Cardiac fibroblast (primary cell): ENCODE data around the gene LIPC.

Experiments
- DNase-seq, 2 donors: peaks; one replicate each; pipeline versions ENCODE4 v3.0.0 to v3.0.0-alpha.2; 2010; ENCODE audit warnings: low read depth in 2 of 2
- H3K4me3 ChIP-seq, 2 donors: replicated peaks in 1 of 2; 1 replicate in 1 of 2; 2 replicates in 1 of 2; pipeline ENCODE4 v1.5.1; 2011; ENCODE audit warnings: low read depth in 2 of 2, low read length in 2 of 2, mild to moderate bottlenecking in 2 of 2, moderate library complexity in 1 of 2
- CTCF ChIP-seq: IDR thresholded peaks from one replicate; pipeline ENCODE4 v1.5.1; 2011; ENCODE audit warnings: low read depth, mild to moderate bottlenecking, low read length, inconsistent platforms

Gene LIPC

GRCh38 chr15:58458076-58458475 lies 26.3 kb downstream of the LIPC start:
- peak; percentile 31 to 62 for DNase-seq
- TF ChIP-seq CTCF = no peak
- H3K4me3 ChIP-seq = no peak overlapping the region

GRCh38 chr15:58459045-58459444 lies 27.3 kb downstream of the LIPC start:
- no peak for DNase-seq
- H3K4me3 ChIP-seq = no peak overlapping the region
- no peak for TF ChIP-seq CTCF

- no peak overlapping the region for H3K4me3 ChIP-seq
- TF ChIP-seq CTCF = no peak
- DNase-seq = no peak
Measured at GRCh38 chr15:58459560-58459959, 27.8 kb downstream of the LIPC start.

- DNase-seq = no peak
- no peak for TF ChIP-seq CTCF
- no peak overlapping the region for H3K4me3 ChIP-seq
Measured at GRCh38 chr15:58460116-58460790, 28.5 kb downstream of the LIPC start.

GRCh38 chr15:58460872-58461271 lies 29.1 kb downstream of the LIPC start:
- H3K4me3 ChIP-seq = no peak overlapping the region
- no peak for DNase-seq
- no peak for TF ChIP-seq CTCF

- DNase-seq = no peak
- no peak overlapping the region for H3K4me3 ChIP-seq
- TF ChIP-seq CTCF = no peak
Measured at GRCh38 chr15:58462547-58462946, 30.8 kb downstream of the LIPC start.

- no peak for DNase-seq
- TF ChIP-seq CTCF = no peak
Measured at GRCh38 chr15:58462973-58463663, 31.3 kb downstream of the LIPC start.

More at GRCh38 chr15:58462973-58463663, 31.3 kb downstream of the LIPC start:
- no peak overlapping the region for H3K4me3 ChIP-seq
